Left colon (tissue), 2 donors: Measurements from ENCODE around the gene MDH1. TPM values are rescaled to one million over a fixed set of nuclear protein-coding genes. Genes with fewer than 3 reads are reported as not detected.

Source experiments
- total RNA-seq, 2 donors: library from RNA; stranded (reverse); fragmentation: NEBNext Ultra II Directional; extraction: Animal tissue kit (Norgen Biotek cat#: 25700); gene quantifications; one replicate each; pipeline ENCODE4 v1.2.1, GENCODE V29; 2021
- donor health status: DM: no; HTN: no; CAD: no.
- donor health status: DM: yes; HTN: yes; CAD: no.

The MDH1 gene
- total RNA-seq, 2 donors from 2014 or later = 167 to 186 TPM

Other genes starting within 250 kb of the MDH1 start
- 1 to 10 TPM; 3.1 to 3.7 TPM for gene WDPCP, start 486 bp upstream of the MDH1 start, total RNA-seq